Gastroesophageal sphincter (tissue), 3 donors: ENCODE measurements around the gene PDE5A.

Experiments
- CTCF ChIP-seq, 4 experiments: fragments of 200-600 bp in 2 of 4; fragments of 450-650 bp in 2 of 4; sonication (generic) in 1 of 4; IDR thresholded peaks; one replicate each; pipeline ENCODE4 v1.5.1; 2017 to 2019; ENCODE audit warnings: antibody characterized with exemption in 4 of 4, mild to moderate bottlenecking in 2 of 4, moderate library complexity in 2 of 4
- EP300 ChIP-seq: sonication (generic); formaldehyde crosslinking; IDR thresholded peaks from one replicate; pipeline ENCODE4 v1.6.1; 2017; ENCODE audit warnings: antibody characterized with exemption, mild to moderate bottlenecking
- POLR2A ChIP-seq, 2 donors: fragments of 450-650 bp; IDR thresholded peaks; one replicate each; pipeline ENCODE4 v1.6.1; 2017; ENCODE audit warnings: antibody characterized with exemption in 2 of 2, mild to moderate bottlenecking in 2 of 2, moderate library complexity in 1 of 2
- POLR2AphosphoS5 ChIP-seq: sonication (generic); formaldehyde crosslinking; IDR thresholded peaks from one replicate; pipeline ENCODE4 v1.6.1; 2017; ENCODE audit warnings: antibody characterized with exemption

- TF ChIP-seq POLR2A (IDR thresholded peaks at IDR 0.05) (no peak), CTCF (IDR thresholded peaks at IDR 0.05) (no peak), EP300 (no peak), POLR2AphosphoS5 (no peak)
Measured at GRCh38 chr4:119632216-119632615, 3.6 kb upstream of the PDE5A start.
